HG02623 (cell line): ENCODE data around the gene XPNPEP1.

Source experiments
- ATAC-seq: cut with Tn5 transposase; IDR thresholded peaks from one replicate; pipeline ENCODE4 v1.9.1; 2021; ENCODE audit warnings: moderate library complexity; ENCODE audit not compliant: unreplicated experiment

The XPNPEP1 gene

GRCh38 chr10:109952526-109952925 is 29.2 kb upstream of the XPNPEP1 start:
- ATAC-seq, result no peak

- ATAC-seq, result no peak
Measured at GRCh38 chr10:109947111-109947920, 24.0 kb upstream of the XPNPEP1 start.

- no peak for ATAC-seq
Measured at GRCh38 chr10:109946680-109947079, 23.4 kb upstream of the XPNPEP1 start.

- no peak for ATAC-seq
Measured at GRCh38 chr10:109945473-109946177, 22.3 kb upstream of the XPNPEP1 start.

GRCh38 chr10:109944613-109945012 is 21.3 kb upstream of the XPNPEP1 start:
- ATAC-seq, result no peak

- ATAC-seq, result no peak
Measured at GRCh38 chr10:109941236-109941862, 18.0 kb upstream of the XPNPEP1 start.

- no peak for ATAC-seq
Measured at GRCh38 chr10:109940553-109940952, 17.2 kb upstream of the XPNPEP1 start.

GRCh38 chr10:109940117-109940516 is 16.8 kb upstream of the XPNPEP1 start:
- ATAC-seq, result no peak

- ATAC-seq, result no peak
Measured at GRCh38 chr10:109939315-109939961, 16.1 kb upstream of the XPNPEP1 start.

GRCh38 chr10:109937460-109938065 is 14.3 kb upstream of the XPNPEP1 start:
- ATAC-seq, result no peak

- no peak for ATAC-seq
Measured at GRCh38 chr10:109934958-109935793, 11.9 kb upstream of the XPNPEP1 start.

GRCh38 chr10:109933984-109934565 is 10.8 kb upstream of the XPNPEP1 start:
- ATAC-seq, result no peak

- no peak for ATAC-seq
Measured at GRCh38 chr10:109932968-109933367, 9.7 kb upstream of the XPNPEP1 start.

- no peak for ATAC-seq
Measured at GRCh38 chr10:109932391-109932790, 9.1 kb upstream of the XPNPEP1 start.

- no peak for ATAC-seq
Measured at GRCh38 chr10:109931163-109931562, 7.9 kb upstream of the XPNPEP1 start.

- ATAC-seq, result no peak
Measured at GRCh38 chr10:109929501-109930219, 6.3 kb upstream of the XPNPEP1 start.

- ATAC-seq, result no peak
Measured at GRCh38 chr10:109928475-109928891, 5.2 kb upstream of the XPNPEP1 start.

GRCh38 chr10:109926825-109927224 is 3.5 kb upstream of the XPNPEP1 start:
- no peak for ATAC-seq
